HL-60 (cell line): ENCODE results near the gene HELZ.

Source experiments
- CTCF ChIP-seq: IDR thresholded peaks from one replicate; pipeline ENCODE4 v1.5.1; 2011; ENCODE audit warnings: low read length, control low read depth, inconsistent platforms; ENCODE audit not compliant: insufficient read depth
- GABPA ChIP-seq: IDR thresholded peaks from 2 replicates; pipeline ENCODE4 v1.6.1; 2012; ENCODE audit warnings: low read depth
- POLR2AphosphoS5 ChIP-seq: IDR thresholded peaks from 2 replicates; pipeline ENCODE4 v1.6.1; 2012; ENCODE audit warnings: low read depth

- TF ChIP-seq CTCF, result no peak
- TF ChIP-seq POLR2AphosphoS5, result no peak
- TF ChIP-seq GABPA, result no peak
Measured at GRCh38 chr17:67126983-67127382, 118.0 kb downstream of the HELZ start.
